GM20431 (cell line): ENCODE data around the gene LPIN1.

Experiments used
- in situ Hi-C: fragments of 300-500 bp; cut with MseI, MboI; formaldehyde crosslinking; loops from one replicate; pipeline ENCODE4 v1.15.0; 2020; ENCODE audit warnings: low sequenced_read_pairs; ENCODE audit not compliant: unreplicated experiment

The LPIN1 gene

GRCh38 chr2:11743366-11743765 lies 3.1 kb upstream of the LPIN1 start:
- in situ Hi-C loops = no loop called here

- in situ Hi-C loops = no loop called here
Measured at GRCh38 chr2:11743846-11744553, 2.4 kb upstream of the LPIN1 start.

- in situ Hi-C loops = no loop called here
Measured at GRCh38 chr2:11744631-11745394, 1.6 kb upstream of the LPIN1 start.

- in situ Hi-C loops = no loop called here
Measured at GRCh38 chr2:11745613-11746375, 638 bp upstream of the LPIN1 start.

GRCh38 chr2:11746807-11747459 lies 501 bp downstream of the LPIN1 start:
- in situ Hi-C loops = no loop called here

- in situ Hi-C loops = no loop called here
Measured at GRCh38 chr2:11748018-11748860, 1.8 kb downstream of the LPIN1 start.

GRCh38 chr2:11748861-11749645 lies 2.6 kb downstream of the LPIN1 start:
- in situ Hi-C loops = no loop called here

- in situ Hi-C loops = no loop called here
Measured at GRCh38 chr2:11749646-11750349, 3.4 kb downstream of the LPIN1 start.

GRCh38 chr2:11750422-11750821 lies 4.0 kb downstream of the LPIN1 start:
- in situ Hi-C loops = no loop called here

- in situ Hi-C loops = no loop called here
Measured at GRCh38 chr2:11750917-11751316, 4.5 kb downstream of the LPIN1 start.

- in situ Hi-C loops = no loop called here
Measured at GRCh38 chr2:11752906-11753305, 6.5 kb downstream of the LPIN1 start.

- in situ Hi-C loops = no loop called here
Measured at GRCh38 chr2:11753452-11753885, 7.0 kb downstream of the LPIN1 start.

GRCh38 chr2:11753886-11754699 lies 7.7 kb downstream of the LPIN1 start:
- in situ Hi-C loops = no loop called here

GRCh38 chr2:11754700-11755015 lies 8.2 kb downstream of the LPIN1 start:
- in situ Hi-C loops = no loop called here

- in situ Hi-C loops = no loop called here
Measured at GRCh38 chr2:11757101-11757500, 10.7 kb downstream of the LPIN1 start.

- in situ Hi-C loops = no loop called here
Measured at GRCh38 chr2:11758187-11758586, 11.8 kb downstream of the LPIN1 start.

GRCh38 chr2:11758647-11759046 lies 12.2 kb downstream of the LPIN1 start:
- in situ Hi-C loops = no loop called here
